UCSD-AML1 (cell line): Measurements from ENCODE around the gene DBNL.

Experiments
- DNase-seq: peaks from one replicate; lab custom pipeline; 2025; ENCODE audit not compliant: unreplicated experiment; lab: John Stamatoyannopoulos, UW

DBNL gene

GRCh38 chr7:44108768-44109750 is 64.6 kb downstream of the DBNL start:
- DNase-seq = no peak

- DNase-seq = no peak
These were observed 65.5 kb downstream of the DBNL start for GRCh38 chr7:44109991-44110390.

GRCh38 chr7:44110719-44111635 is 66.5 kb downstream of the DBNL start:
- no peak for DNase-seq
